Dedifferentiated amniotic fluid mesenchymal stem cell (primary cell): ENCODE measurements around the gene BCL7B.
A peak's percentile ranks its signal among the peaks of the same experiment; 100 is the strongest.
"Not testable (repeated sequence)": the region's sequence is repeated elsewhere in the genome, so short reads cannot be mapped to it uniquely, and the experiment has no call there.

Experiments used
- DNase-seq: peaks from one replicate; pipeline ENCODE4 v3.0.0-alpha.2; 2016; ENCODE audit errors: extremely low spot score

Gene BCL7B

GRCh38 chr7:73535918-73536317 lies 21.6 kb downstream of the BCL7B start:
- not testable (repeated sequence) for DNase-seq

- DNase-seq = no peak
These were observed 23.7 kb downstream of the BCL7B start for GRCh38 chr7:73533742-73534141.

GRCh38 chr7:73532224-73532623 lies 25.3 kb downstream of the BCL7B start:
- DNase-seq = no peak

GRCh38 chr7:73530800-73531199 lies 26.7 kb downstream of the BCL7B start:
- no peak for DNase-seq

GRCh38 chr7:73526896-73527821 lies 30.3 kb downstream of the BCL7B start:
- DNase-seq = no peak

- not testable (repeated sequence) for DNase-seq
These were observed 31.4 kb downstream of the BCL7B start for GRCh38 chr7:73526158-73526494.

GRCh38 chr7:73522105-73522872 lies 35.2 kb downstream of the BCL7B start, which contains the start of gene BAZ1B:
Gene BAZ1B (minus strand): TSS chr7:73522293. CDS start chr7:73521933, 360 bp downstream.
- DNase-seq = peak; percentile 96

- no peak for DNase-seq
These were observed 35.8 kb downstream of the BCL7B start for GRCh38 chr7:73521636-73522104.

- DNase-seq = no peak
These were observed 36.5 kb downstream of the BCL7B start for GRCh38 chr7:73520673-73521635.

GRCh38 chr7:73519867-73520672 lies 37.4 kb downstream of the BCL7B start:
- no peak for DNase-seq

GRCh38 chr7:73518470-73518869 lies 39.0 kb downstream of the BCL7B start:
- DNase-seq = no peak

- DNase-seq = no peak
These were observed 40.1 kb downstream of the BCL7B start for GRCh38 chr7:73517241-73517995.

- no peak for DNase-seq
These were observed 42.3 kb downstream of the BCL7B start for GRCh38 chr7:73515178-73515577.

- no peak for DNase-seq
These were observed 45.3 kb downstream of the BCL7B start for GRCh38 chr7:73512018-73512780.

- DNase-seq = no peak
These were observed 48.0 kb downstream of the BCL7B start for GRCh38 chr7:73509463-73509862.

- no peak for DNase-seq
These were observed 49.9 kb downstream of the BCL7B start for GRCh38 chr7:73507556-73507955.

GRCh38 chr7:73504920-73505319 lies 52.6 kb downstream of the BCL7B start:
- no peak for DNase-seq

GRCh38 chr7:73504017-73504416 lies 53.5 kb downstream of the BCL7B start:
- DNase-seq = no peak

- DNase-seq = no peak
These were observed 54.3 kb downstream of the BCL7B start for GRCh38 chr7:73503229-73503628.
